ENCODE data around the gene FXN. TPM values are rescaled to one million over a fixed set of nuclear protein-coding genes. Genes with fewer than 3 reads are reported as not detected.
"Not testable (repeated sequence)": the region's sequence is repeated elsewhere in the genome, so short reads cannot be mapped to it uniquely, and the experiment has no call there.

The FXN gene
- total and polyA plus RNA-seq, 2 donors (not counting 1 experiment from before 2014, with no cell fraction given), result 8.8 to 9.6 TPM

DNA sequence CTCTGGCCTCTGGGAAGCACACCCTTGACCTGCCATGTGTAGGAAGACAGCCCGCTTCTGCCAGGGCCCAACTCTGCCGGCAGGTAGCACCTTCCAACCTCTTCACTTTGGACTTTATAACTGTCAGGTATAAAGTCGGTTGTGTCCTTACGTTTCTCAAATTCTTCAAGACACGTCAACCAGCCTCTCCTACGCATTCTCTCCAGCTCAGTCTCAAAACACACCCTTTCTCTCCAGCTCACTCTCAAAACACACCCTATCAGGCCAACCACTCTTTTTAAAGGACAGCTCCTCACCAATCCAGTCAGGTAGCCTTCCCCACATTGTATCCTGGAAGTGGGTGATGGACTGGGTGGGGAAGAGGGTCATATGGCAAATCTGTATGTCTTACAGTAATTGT is 13.5 kb downstream of the FXN start:
- Histone ChIP-seq H3K36me3 (replicated peaks in 1 of 2; ENCODE audit: control extremely low read depth in 1 of 2, control insufficient read depth in 1 of 2, extremely low read depth in 1 of 2, insufficient read depth in 2 of 2, low read length in 1 of 2) (peaks cover 3 to 20% of the 10 kb centered on the region in 2 experiments), H3K4me1 (ENCODE audit: control insufficient read depth in 2 of 2, insufficient read depth in 2 of 2, low read length in 2 of 2) (no peaks in the 10 kb centered on the region), H3K9me3 (ENCODE audit: control extremely low read depth in 1 of 3, control insufficient read depth in 2 of 3, insufficient read depth in 1 of 3, low read length in 2 of 3) (no peaks in the 10 kb centered on the region), H3K27me3 (replicated peaks in 1 of 4; ENCODE audit: control extremely low read depth in 1 of 4, control insufficient read depth in 3 of 4, insufficient read depth in 4 of 4, low read length in 3 of 4) (no peaks in the 10 kb centered on the region), H3K4me3 (ENCODE audit: control extremely low read depth in 1 of 5, extremely low read depth in 1 of 5, insufficient read depth in 1 of 5, low read depth in 2 of 5, low read length in 4 of 5) (no peak overlapping the region), H4K20me1 (ENCODE audit: control insufficient read depth, insufficient read depth, low read length, poor library complexity, severe bottlenecking) (no peaks in the 10 kb centered on the region), H2AFZ (ENCODE audit: insufficient read depth, low read depth, low read length, poor library complexity, severe bottlenecking) (no peak overlapping the region), H3K27ac (ENCODE audit: low read length in 2 of 2) (no peak overlapping the region), H3K79me2 (ENCODE audit: control insufficient read depth, insufficient read depth, low read length) (no peaks in the 10 kb centered on the region), H3K9ac (ENCODE audit: low read length) (no peak overlapping the region), H3K4me2 (replicated peaks; ENCODE audit: low read depth, low read length, poor library complexity, severe bottlenecking) (no peak overlapping the region)
- 95% methylated on average over 6 of the region's 6 CpGs for WGBS (ENCODE audit: insufficient coverage)
- TF ChIP-seq, protein P1, sequence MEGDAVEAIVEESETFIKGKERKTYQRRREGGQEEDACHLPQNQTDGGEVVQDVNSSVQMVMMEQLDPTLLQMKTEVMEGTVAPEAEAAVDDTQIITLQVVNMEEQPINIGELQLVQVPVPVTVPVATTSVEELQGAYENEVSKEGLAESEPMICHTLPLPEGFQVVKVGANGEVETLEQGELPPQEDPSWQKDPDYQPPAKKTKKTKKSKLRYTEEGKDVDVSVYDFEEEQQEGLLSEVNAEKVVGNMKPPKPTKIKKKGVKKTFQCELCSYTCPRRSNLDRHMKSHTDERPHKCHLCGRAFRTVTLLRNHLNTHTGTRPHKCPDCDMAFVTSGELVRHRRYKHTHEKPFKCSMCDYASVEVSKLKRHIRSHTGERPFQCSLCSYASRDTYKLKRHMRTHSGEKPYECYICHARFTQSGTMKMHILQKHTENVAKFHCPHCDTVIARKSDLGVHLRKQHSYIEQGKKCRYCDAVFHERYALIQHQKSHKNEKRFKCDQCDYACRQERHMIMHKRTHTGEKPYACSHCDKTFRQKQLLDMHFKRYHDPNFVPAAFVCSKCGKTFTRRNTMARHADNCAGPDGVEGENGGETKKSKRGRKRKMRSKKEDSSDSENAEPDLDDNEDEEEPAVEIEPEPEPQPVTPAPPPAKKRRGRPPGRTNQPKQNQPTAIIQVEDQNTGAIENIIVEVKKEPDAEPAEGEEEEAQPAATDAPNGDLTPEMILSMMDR (IDR thresholded peaks at IDR 0.05), result no peak
- TF ChIP-seq EZH2 (IDR thresholded peaks at IDR 0.05; ENCODE audit: borderline replicate concordance, insufficient read depth, low read depth, low read length, poor library complexity, severe bottlenecking), result no peak
- no peaks in the 10 kb centered on the region for H3K9me3 Mint-ChIP-seq (ENCODE audit: insufficient read depth)
- H3K4me1 Mint-ChIP-seq, result peaks cover 3% of the 10 kb centered on the region
- ChIA-PET CTCF (interaction anchor here (1.4 kb wide), 1 partner anchor 14 kb away, joined by 4 read pairs; the partner anchor contains the start of gene FXN), POLR2A (no interaction called here)
- H3K4me3 Mint-ChIP-seq, result no peak overlapping the region
- no peak overlapping the region for H3K27ac Mint-ChIP-seq
- H3K27me3 Mint-ChIP-seq, result no peaks in the 10 kb centered on the region
- no peak for DNase-seq
- no peak for ATAC-seq (ENCODE audit: low read depth)
- intact Hi-C loops (cut with micrococcal nuclease), result no loop called here

DNA sequence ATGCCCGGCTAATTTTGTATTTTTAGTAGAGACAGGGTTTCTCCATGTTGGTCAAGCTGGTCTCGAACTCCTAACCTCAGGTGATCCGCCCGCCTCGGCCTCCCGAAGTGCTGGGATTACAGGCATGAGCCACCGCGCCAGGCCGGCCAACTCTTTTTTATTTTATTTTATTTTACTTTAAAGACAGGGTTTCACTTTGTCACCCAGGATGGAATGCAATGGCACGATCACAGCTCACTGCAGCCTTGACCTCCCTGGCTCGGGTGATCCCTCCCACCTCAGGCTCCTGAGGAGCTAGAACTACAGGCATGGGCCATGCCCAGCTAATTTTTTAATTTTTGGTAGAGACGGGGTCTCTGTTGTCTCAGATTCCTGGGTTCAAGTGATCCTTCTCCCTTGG is 15.4 kb downstream of the FXN start:
- H4K20me1 ChIP-seq (ENCODE audit: control insufficient read depth, insufficient read depth, low read length, poor library complexity, severe bottlenecking); DNase-seq; H3K27me3 ChIP-seq (replicated peaks in 1 of 4; ENCODE audit: control extremely low read depth in 1 of 4, control insufficient read depth in 3 of 4, insufficient read depth in 4 of 4, low read length in 3 of 4); ATAC-seq (ENCODE audit: low read depth); H3K79me2 ChIP-seq (ENCODE audit: control insufficient read depth, insufficient read depth, low read length); H3K4me1 Mint-ChIP-seq; H3K27ac ChIP-seq (ENCODE audit: low read length in 2 of 2); H3K9me3 ChIP-seq (ENCODE audit: control extremely low read depth in 1 of 3, control insufficient read depth in 2 of 3, insufficient read depth in 1 of 3, low read length in 2 of 3); H3K27ac Mint-ChIP-seq; H3K4me2 ChIP-seq (replicated peaks; ENCODE audit: low read depth, low read length, poor library complexity, severe bottlenecking); H3K9me3 Mint-ChIP-seq (ENCODE audit: insufficient read depth); H2AFZ ChIP-seq (ENCODE audit: insufficient read depth, low read depth, low read length, poor library complexity, severe bottlenecking); H3K27me3 Mint-ChIP-seq; H3K4me3 Mint-ChIP-seq; H3K4me3 ChIP-seq (ENCODE audit: control extremely low read depth in 1 of 5, extremely low read depth in 1 of 5, insufficient read depth in 1 of 5, low read depth in 2 of 5, low read length in 4 of 5); intact Hi-C loops (cut with micrococcal nuclease); POLR2A ChIA-PET; H3K4me1 ChIP-seq (ENCODE audit: control insufficient read depth in 2 of 2, insufficient read depth in 2 of 2, low read length in 2 of 2); H3K9ac ChIP-seq (ENCODE audit: low read length): not testable (repeated sequence)
- WGBS (ENCODE audit: insufficient coverage), result 100% methylated on average over 3 of the region's 12 CpGs
- H3K36me3 ChIP-seq (replicated peaks in 1 of 2; ENCODE audit: control extremely low read depth in 1 of 2, control insufficient read depth in 1 of 2, extremely low read depth in 1 of 2, insufficient read depth in 2 of 2, low read length in 1 of 2), result peaks cover 3 to 20% of the 10 kb centered on the region in 2 experiments
- CTCF ChIA-PET, result interaction anchor here (1.4 kb wide), 1 partner anchor 10 kb away, joined by 4 read pairs; no protein-coding TSS in a partner anchor

Measured in B cell (primary cell).